Inferior parietal cortex (tissue), 1 donor: ENCODE data around the gene KRT2.

Experiments
- DNase-seq: peaks from one replicate; pipeline ENCODE4 v3.0.0-alpha.2; 2016; ENCODE audit errors: extremely low spot score

The KRT2 gene

GRCh38 chr12:52666471-52666870, 14.5 kb upstream of the KRT2 start:
- no peak for DNase-seq

DNA sequence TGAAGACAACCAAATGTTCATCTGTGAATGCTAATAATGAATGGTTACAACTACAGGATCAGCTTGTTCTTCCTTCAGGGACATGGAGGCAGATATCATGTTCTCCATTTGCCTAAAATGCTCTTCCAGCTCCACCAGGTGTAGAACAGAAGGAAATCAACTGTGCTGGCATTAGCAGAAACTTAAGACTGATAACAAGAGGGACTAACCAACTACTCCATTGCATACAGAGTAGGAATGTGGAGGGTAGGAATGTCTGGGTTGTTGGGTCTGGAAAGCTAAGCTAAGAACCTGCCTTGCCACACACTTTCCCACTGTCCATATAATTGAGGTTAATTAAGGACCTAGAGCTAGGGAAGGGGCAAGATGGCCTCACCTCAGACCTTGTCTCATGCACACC, 11.4 kb upstream of the KRT2 start:
- DNase-seq, result no peak

DNA sequence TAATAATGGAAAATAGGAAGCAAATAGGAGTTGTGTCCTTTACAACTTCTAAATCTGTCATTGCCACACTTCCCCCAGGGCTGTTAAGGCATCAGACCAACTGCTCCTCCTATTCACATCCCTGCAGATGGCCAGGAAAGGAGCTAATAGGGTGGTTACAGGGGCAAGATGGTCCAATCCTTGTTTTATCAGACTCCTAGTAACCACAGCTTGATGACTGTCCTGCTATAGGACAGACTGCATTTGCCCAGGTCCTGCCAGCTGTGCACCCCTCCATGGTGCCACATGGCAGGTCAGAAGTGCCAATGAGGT, 10.9 kb upstream of the KRT2 start:
- no peak for DNase-seq

- DNase-seq, result peak; percentile 15
Measured at GRCh38 chr12:52662093-52662917, 10.3 kb upstream of the KRT2 start.

GRCh38 chr12:52661668-52662067, 9.7 kb upstream of the KRT2 start:
- DNase-seq, result no peak

DNA sequence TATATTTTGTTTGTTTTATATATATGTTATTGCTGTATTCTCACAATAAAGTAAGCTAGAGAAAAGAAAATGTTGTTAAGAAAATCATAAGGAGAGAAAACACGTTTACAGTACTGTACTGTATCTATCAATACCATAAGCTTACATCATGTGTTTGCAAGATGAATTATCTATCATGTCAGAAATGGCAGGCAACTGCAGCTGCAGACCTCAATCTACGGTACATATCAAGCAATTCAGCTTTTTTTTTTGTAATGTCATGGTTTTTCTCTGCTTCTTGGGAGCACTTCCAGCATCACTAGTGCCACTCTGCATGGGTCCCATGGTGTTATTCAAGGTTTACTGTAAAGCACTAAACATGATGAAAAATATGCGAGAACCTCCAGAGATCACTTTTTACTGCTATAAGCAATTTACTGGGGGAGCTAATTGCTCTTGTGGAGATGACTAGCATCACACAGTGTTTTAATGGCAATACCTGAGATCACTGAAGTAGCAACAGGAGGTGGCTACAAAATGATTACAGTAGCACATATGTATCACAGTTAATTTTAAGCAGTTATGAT, 9.0 kb upstream of the KRT2 start:
- no peak for DNase-seq

DNA sequence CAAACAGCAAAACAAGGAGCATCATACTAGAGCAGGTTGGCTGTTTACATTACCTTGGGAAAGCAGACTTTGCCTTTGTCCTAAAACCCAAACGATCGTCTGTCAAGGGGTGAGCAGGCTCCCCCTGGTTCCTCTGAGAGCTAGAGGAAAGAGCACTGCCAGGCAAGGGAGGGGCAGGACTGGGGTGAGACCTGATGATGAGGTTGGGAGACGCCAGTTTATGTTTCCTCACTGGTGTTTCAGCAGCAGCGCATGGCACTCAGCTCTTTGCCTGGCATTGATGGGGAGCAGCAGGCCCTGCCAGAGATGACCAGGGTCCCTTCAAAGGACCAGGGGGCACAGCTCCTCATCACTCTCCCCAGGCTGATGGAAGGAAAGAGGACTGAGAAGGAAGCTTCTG, 7.9 kb upstream of the KRT2 start:
- DNase-seq, result no peak

GRCh38 chr12:52659395-52659794, 7.4 kb upstream of the KRT2 start:
- DNase-seq, result no peak

DNA sequence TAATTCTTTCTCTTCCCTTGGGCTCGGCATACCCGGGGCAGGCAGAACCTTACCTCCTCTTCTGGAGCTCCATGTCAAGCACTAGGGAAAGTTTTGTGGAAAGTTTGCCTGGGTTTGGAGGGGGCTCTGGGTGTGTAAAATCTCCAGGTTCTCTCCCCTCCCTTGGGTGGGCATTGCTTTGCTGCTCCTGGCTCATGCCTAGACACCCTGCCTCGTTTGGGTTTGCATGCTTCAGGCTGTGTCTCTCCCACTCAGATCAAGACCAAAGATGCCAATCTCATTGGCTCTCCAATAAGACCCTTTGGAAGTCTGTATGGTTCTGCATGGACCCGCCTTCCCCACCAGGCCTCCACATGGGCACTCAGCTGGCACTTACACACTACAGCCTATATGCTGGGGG, 6.2 kb upstream of the KRT2 start:
- DNase-seq, result no peak

DNA sequence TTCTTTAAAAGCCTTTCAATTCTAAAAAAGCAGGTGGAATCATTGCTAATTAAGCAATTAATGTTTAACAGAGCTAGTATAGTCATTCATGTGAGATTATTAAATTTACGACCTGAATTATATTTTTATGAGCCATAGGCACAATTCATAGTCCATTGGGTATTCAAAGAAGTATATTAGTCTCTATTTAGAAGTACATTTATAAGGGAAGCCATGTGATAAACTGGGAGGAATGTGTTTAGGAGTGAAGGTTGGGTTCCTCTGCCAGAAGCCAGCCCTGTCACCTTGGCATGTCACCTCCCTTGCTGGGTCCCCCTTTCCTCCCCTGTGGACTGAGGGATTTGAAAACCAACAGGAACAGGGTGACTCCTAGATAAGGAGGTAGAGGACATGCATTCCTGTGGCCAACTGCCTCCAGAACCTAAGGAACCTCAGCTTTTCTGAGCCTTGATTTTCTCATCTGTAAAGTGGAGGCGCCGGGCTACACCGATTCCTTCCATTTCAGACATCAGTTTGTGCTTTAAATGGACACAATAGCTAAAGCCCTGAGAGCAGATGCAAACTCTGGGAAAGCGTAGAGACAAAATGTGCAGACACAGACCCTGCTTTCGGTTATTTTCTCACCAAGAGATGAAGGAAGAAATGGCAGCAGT, 5.4 kb upstream of the KRT2 start:
- no peak for DNase-seq

DNA sequence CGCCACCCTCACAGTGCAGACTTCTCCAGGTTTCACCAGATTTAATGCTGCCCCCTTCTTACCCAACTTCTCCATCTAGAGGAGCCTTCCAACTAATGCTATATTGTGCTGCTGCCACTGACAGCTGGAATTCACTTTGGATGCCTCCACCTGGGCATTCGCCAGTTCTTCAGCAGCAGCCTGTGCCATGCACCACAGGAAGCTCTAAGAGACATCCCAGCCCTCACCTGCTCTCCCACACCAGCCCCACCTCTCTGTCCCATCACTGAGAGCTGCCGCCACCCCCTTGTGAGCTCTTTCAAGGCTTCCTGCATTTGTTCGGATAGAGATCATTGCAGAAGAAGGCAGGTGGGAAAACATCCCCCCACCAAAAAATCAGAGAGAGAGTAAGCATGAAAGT, 4.6 kb upstream of the KRT2 start:
- no peak for DNase-seq

GRCh38 chr12:52655720-52656124, 3.7 kb upstream of the KRT2 start:
- no peak for DNase-seq

- DNase-seq, result no peak
Measured at GRCh38 chr12:52655251-52655650, 3.2 kb upstream of the KRT2 start.

- DNase-seq, result no peak
Measured at GRCh38 chr12:52650520-52651081, 1.4 kb downstream of the KRT2 start.

DNA sequence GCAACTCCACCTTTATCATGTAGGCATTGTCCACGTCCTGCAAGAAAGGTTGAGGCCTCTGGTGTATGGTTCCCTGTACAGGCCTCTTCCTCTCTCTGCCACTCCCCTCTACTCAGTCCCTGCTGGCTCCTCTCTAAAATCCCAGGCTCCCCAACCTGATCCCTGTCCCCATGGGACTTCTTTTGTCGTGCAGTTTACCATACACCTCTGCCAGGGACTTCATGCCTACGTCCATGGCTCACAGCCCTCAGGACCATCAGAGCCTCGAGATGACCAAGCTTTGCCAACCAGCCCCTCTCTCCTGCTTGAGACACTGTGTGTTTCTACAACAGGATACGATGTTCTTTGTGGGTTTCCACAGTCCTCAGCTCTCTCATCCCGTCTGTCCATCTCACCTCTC, 2.9 kb downstream of the KRT2 start:
- no peak for DNase-seq

DNA sequence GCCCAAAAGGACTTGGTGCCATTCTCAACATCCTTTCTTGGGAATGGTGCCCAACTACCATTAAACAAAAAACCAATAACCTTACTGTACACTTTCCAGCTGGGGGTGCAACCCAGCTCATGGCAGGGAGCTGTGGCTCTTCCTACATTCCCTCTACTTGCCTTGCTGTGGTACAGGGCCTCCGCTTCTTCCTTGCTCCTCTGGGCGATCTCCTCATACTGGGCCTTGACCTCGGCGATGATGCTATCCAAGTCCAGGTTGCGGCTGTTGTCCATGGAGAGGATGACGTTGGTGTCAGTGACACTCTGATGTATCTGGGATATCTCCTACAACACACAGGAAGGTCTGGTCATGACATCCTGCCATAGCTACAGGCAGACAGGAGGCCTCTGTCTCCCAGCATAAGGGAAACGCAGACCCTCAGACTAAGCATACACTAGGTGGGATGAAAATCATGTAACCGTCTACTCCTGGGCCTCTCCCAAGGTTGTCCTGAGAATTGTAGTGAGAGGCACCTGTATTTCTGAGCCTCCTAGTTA, 3.9 kb downstream of the KRT2 start:
- DNase-seq, result no peak

DNA sequence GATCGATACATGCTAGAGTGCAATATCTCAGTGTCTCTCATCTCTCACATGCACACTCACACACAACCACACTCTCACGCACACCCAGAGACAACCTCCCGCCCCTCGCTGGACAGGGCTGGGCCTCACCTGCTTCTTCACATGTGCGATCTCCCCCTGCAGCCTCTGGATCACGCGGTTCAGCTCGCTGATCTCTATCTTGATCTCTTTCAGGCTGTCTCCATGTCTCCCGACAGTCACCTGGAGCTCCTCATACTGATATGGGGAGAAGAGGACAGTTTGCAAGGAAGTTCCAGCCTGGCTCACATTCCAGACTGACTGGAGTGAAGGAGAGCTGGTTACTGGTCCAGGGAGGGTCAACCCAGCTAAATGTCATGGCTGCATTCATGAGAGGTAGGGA, 4.4 kb downstream of the KRT2 start:
- no peak for DNase-seq

DNA sequence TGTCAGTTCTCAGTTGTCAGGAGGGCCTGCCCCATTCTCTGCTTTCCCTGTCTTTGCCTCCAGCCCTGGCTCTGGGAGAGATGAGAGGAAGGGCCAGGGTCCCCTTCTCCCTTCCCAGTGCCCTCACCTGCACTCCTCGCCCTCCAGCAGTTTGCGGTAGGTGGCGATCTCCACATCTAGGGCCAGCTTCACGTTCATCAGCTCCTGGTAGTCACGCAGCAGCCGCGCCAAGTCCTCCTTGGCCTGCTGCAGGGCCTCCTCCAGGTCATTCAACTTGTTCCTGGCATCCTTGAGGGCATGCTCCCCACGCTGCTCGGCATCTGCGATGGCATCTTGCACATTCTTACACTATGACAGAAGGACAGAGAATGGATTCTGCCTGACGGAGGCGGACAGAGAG, 5.4 kb downstream of the KRT2 start:
- DNase-seq, result no peak

- DNase-seq, result no peak
Measured at GRCh38 chr12:52645982-52646381, 6.0 kb downstream of the KRT2 start.

- DNase-seq, result no peak
Measured at GRCh38 chr12:52645120-52645761, 6.8 kb downstream of the KRT2 start.

DNA sequence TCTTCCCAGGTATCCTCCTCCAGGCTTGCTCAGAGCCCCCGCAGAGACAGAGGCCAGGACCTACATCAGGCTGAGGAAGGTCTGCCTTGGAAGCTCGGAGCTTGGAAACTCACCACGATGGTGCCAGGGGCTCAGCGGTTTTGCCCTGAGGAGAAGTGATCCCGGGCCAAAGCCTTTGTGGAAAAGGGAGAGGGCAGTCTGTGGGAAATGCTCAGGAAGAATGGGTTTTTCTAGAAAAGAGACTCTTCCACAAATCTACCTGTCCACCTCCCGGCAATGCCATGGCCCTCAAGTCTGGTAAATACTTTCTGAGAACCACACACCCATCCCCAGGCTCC, 8.0 kb downstream of the KRT2 start:
- no peak for DNase-seq
